SK-N-SH (cell line): ENCODE measurements around the gene ADCY1. TPM values are rescaled to one million over a fixed set of nuclear protein-coding genes. Genes with fewer than 3 reads are reported as not detected.

ENCODE experiments used
- CTCF ChIA-PET: fragments of 300-600, 350-600 bp; formaldehyde crosslinking; extraction: SDS; loops from one replicate; lab custom pipeline; 2021; lab: Yijun Ruan, JAX
- POLR2A ChIA-PET: fragments of 350-600 bp; sonication (Branson Sonifier 250); formaldehyde crosslinking; extraction: SDS; loops from one replicate; lab custom pipeline; 2020; ENCODE audit warnings: antibody characterized with exemption, inconsistent platforms; lab: Yijun Ruan, JAX
- DNase-seq: peaks from one replicate; pipeline ENCODE4 v3.0.0; 2012
- H2AFZ ChIP-seq: fragments of 200-600 bp; sonication (generic); 2 replicates; pipeline ENCODE4 v1.8.1; 2016; ENCODE audit warnings: antibody characterized with exemption, mild to moderate bottlenecking, low read depth
- H3F3A ChIP-seq: fragments of 200-600 bp; sonication (generic); replicated peaks from 2 replicates; pipeline ENCODE3; 2016; ENCODE audit warnings: antibody characterized with exemption, mild to moderate bottlenecking; ENCODE audit not compliant: insufficient read depth
- H3K27ac ChIP-seq, 2 experiments: fragments of 200-500 bp in 1 of 2; fragments of 200-600 bp in 1 of 2; sonication (Bioruptor generic) in 1 of 2; sonication (generic), shearing (Covaris generic) in 1 of 2; 2 replicates each; pipeline versions ENCODE4 v1.5.1 to v1.6.1; 2014 to 2016; ENCODE audit warnings: low read depth in 2 of 2, inconsistent platforms in 1 of 2, low read length in 1 of 2, mild to moderate bottlenecking in 1 of 2, mixed read lengths in 1 of 2
- H3K27me3 ChIP-seq: fragments of 200-600 bp; sonication (generic), shearing (Covaris generic); 2 replicates; pipeline ENCODE4 v1.6.1; 2016; ENCODE audit warnings: mixed run types; ENCODE audit not compliant: insufficient read depth
- H3K36me3 ChIP-seq, 2 experiments: fragments of 200-500 bp in 1 of 2; fragments of 200-600 bp in 1 of 2; sonication (Bioruptor generic) in 1 of 2; sonication (generic) in 1 of 2; replicated peaks in 1 of 2; 2 replicates each; pipeline versions ENCODE3 to v1.5.1; 2014 to 2016; ENCODE audit warnings: low read length in 1 of 2, mild to moderate bottlenecking in 1 of 2; ENCODE audit not compliant: insufficient read depth in 2 of 2, control insufficient read depth in 1 of 2
- H3K4me1 ChIP-seq, 2 experiments: fragments of 200-500 bp in 1 of 2; fragments of 200-600 bp in 1 of 2; sonication (Bioruptor generic) in 1 of 2; sonication (generic), shearing (Covaris generic) in 1 of 2; 2 replicates each; pipeline versions ENCODE4 v1.5.1 to v1.6.1; 2014 to 2016; ENCODE audit warnings: low read depth in 1 of 2, low read length in 1 of 2, mixed run types in 1 of 2; ENCODE audit not compliant: insufficient read depth in 2 of 2, control insufficient read depth in 1 of 2
- H3K4me2 ChIP-seq: fragments of 200-600 bp; sonication (generic), shearing (Covaris generic); 2 replicates; pipeline ENCODE4 v1.6.1; 2017; ENCODE audit warnings: mixed run types
- H3K4me3 ChIP-seq, 2 experiments: fragments of 200-500 bp in 1 of 2; fragments of 200-600 bp in 1 of 2; sonication (Bioruptor generic) in 1 of 2; sonication (generic), shearing (Covaris generic) in 1 of 2; 2 replicates each; pipeline versions ENCODE4 v1.5.1 to v1.8.1; 2014 to 2016; ENCODE audit warnings: low read depth in 2 of 2, inconsistent platforms in 1 of 2, low read length in 1 of 2, mild to moderate bottlenecking in 1 of 2, mixed read lengths in 1 of 2, moderate library complexity in 1 of 2
- H3K79me2 ChIP-seq: fragments of 200-600 bp; sonication (generic); 2 replicates; pipeline ENCODE4 v1.8.1; 2017; ENCODE audit warnings: mild to moderate bottlenecking; ENCODE audit not compliant: insufficient read depth
- H3K9ac ChIP-seq: fragments of 200-600 bp; sonication (generic); 2 replicates; pipeline ENCODE4 v1.6.1; 2017; ENCODE audit warnings: mixed run types
- H3K9me2 ChIP-seq: fragments of 200-600 bp; sonication (generic); 2 replicates; pipeline ENCODE4 v1.6.1; 2017; ENCODE audit warnings: mixed run types
- H3K9me3 ChIP-seq: fragments of 200-600 bp; sonication (generic); 2 replicates; pipeline ENCODE4 v1.6.1; 2017; ENCODE audit warnings: mixed run types, mild to moderate bottlenecking, moderate library complexity
- H4K20me1 ChIP-seq: fragments of 200-600 bp; sonication (generic); 2 replicates; pipeline ENCODE4 v1.6.1; 2017; ENCODE audit warnings: mild to moderate bottlenecking, mixed run types; ENCODE audit not compliant: insufficient read depth
- CHD2 ChIP-seq: fragments of 150-350 bp; IDR thresholded peaks from 2 replicates; pipeline ENCODE4 v1.6.1; 2018; ENCODE audit warnings: low read length; ENCODE audit not compliant: partially characterized antibody
- EP300 ChIP-seq, 2 experiments: IDR thresholded peaks; 2 replicates each; pipeline versions ENCODE4 v1.4.0 to v1.6.1; 2012; ENCODE audit warnings: borderline replicate concordance in 1 of 2, low read depth in 1 of 2, low read length in 1 of 2
- EZH2phosphoT487 ChIP-seq: fragments of 200-600 bp; sonication (generic); IDR thresholded peaks from 2 replicates; pipeline ENCODE4 v1.6.1; 2017; ENCODE audit warnings: low read depth, mixed run types, mild to moderate bottlenecking, antibody characterized with exemption, moderate library complexity, borderline replicate concordance
- FOXJ3 ChIP-seq: sonication (generic); formaldehyde crosslinking; IDR thresholded peaks from 2 replicates; pipeline ENCODE4 v1.5.1; 2020; ENCODE audit warnings: mild to moderate bottlenecking, missing genetic modification reagents
- GABPA ChIP-seq: IDR thresholded peaks from 2 replicates; pipeline ENCODE4 v1.4.0; 2012; ENCODE audit warnings: low read depth, mild to moderate bottlenecking
- JUND ChIP-seq: IDR thresholded peaks from 2 replicates; pipeline ENCODE4 v1.4.0; 2012
- NRF1 ChIP-seq: IDR thresholded peaks from 2 replicates; pipeline ENCODE4 v1.6.1; 2012; ENCODE audit warnings: low read depth, mild to moderate bottlenecking, low read length
- RAD21 ChIP-seq: IDR thresholded peaks from 2 replicates; pipeline ENCODE4 v1.6.1; 2012; ENCODE audit warnings: mild to moderate bottlenecking, low read length
- RFX5 ChIP-seq: IDR thresholded peaks from 2 replicates; pipeline ENCODE4 v1.6.1; 2012; ENCODE audit warnings: mild to moderate bottlenecking, improper control_type of control experiment, low read length
- SMC3 ChIP-seq: IDR thresholded peaks from 2 replicates; pipeline ENCODE4 v1.6.1; 2012; ENCODE audit warnings: low read depth, low read length, improper control_type of control experiment
- TCF12 ChIP-seq: IDR thresholded peaks from 2 replicates; pipeline ENCODE4 v1.4.0; 2012
- TEAD4 ChIP-seq: IDR thresholded peaks from 2 replicates; pipeline ENCODE4 v1.4.0; 2012; ENCODE audit warnings: mild to moderate bottlenecking, borderline replicate concordance; ENCODE audit not compliant: insufficient read depth
- YY1 ChIP-seq: IDR thresholded peaks from 2 replicates; pipeline ENCODE4 v1.4.0; 2012; ENCODE audit warnings: low read depth, mild to moderate bottlenecking
- WGBS: methylation state at CpG from one replicate; pipeline ENCODE4 v1.1.6; 2017; ENCODE audit warnings: low lambda C conversion rate; 5-methylcytosine and 5-hydroxymethylcytosine counted together
- polyA plus RNA-seq, 3 experiments: library from polyadenylated mRNA; depleted of rRNA; stranded (reverse); fragments of >200 nt; gene quantifications; 2 replicates each; pipeline ENCODE4 v1.2.3, GENCODE V29; 2012
- TF ChIP-seq, protein P1 (sequence below): IDR thresholded peaks from 2 replicates; pipeline ENCODE4 v1.4.0; 2012; ENCODE audit warnings: low read depth
- TF ChIP-seq, protein P2 (sequence below): fragments of 150-350 bp; IDR thresholded peaks from 2 replicates; pipeline ENCODE4 v1.6.1; 2016; ENCODE audit warnings: mild to moderate bottlenecking, low read depth, low read length
- TF ChIP-seq, protein P3 (sequence below): IDR thresholded peaks from 2 replicates; pipeline ENCODE4 v1.6.1; 2012; ENCODE audit warnings: mild to moderate bottlenecking, low read depth, low read length, moderate library complexity
- TF ChIP-seq, protein P4 (sequence below): IDR thresholded peaks from 2 replicates; pipeline ENCODE4; 2012
- TF ChIP-seq, protein P5 (sequence below): IDR thresholded peaks from 2 replicates; pipeline ENCODE4 v1.4.0; 2012; ENCODE audit warnings: low read depth, borderline replicate concordance
- TF ChIP-seq, protein P6 (sequence below): IDR thresholded peaks from 2 replicates; pipeline ENCODE4 v1.4.0; 2012; ENCODE audit warnings: low read depth, borderline replicate concordance

Gene ADCY1
- polyA plus RNA-seq, 1 of the 3 experiments (the other 2 are of a cell fraction): 0.16 TPM

DNA sequence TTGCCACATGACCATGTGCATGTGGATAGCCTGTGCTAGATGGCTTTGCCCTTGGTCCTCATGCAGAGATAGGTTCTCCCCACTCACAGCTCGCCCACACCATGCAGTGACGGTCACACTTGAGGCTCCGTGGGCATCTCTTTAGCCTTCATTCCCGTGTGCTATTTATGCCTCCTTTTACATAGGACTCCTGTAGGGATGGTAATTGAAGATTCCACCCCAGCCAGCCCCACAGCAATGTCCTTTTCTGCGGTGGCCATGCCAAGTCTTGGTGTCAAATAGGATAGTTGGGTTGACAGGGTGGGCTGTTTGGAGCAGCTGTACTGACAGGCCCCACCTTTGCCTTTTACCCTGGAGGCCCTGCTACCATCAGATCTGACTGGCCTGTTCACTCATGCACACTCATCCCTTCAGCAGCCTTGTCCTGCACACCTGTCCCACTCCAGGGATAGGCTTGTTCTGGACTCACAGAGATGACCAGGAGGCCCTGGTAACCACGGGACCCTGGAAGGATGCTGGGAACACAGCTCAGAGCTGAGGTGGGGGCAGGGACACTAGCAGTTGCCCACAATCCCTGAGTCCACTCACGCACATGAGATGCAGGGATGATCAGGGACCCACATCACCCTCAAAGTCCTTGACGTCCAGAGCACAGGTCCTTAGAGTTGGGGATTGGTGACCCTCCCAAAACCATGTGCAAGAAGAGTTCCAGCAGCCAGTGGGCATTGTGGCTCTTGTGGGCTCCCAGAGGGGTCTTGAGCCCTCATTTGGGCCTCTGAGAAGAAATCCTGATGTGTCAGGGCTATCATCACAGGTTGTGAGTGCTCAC, 71.2 kb downstream of the ADCY1 start (continued):
- TF ChIP-seq YY1 (no peak), NRF1 (no peak)

DNA sequence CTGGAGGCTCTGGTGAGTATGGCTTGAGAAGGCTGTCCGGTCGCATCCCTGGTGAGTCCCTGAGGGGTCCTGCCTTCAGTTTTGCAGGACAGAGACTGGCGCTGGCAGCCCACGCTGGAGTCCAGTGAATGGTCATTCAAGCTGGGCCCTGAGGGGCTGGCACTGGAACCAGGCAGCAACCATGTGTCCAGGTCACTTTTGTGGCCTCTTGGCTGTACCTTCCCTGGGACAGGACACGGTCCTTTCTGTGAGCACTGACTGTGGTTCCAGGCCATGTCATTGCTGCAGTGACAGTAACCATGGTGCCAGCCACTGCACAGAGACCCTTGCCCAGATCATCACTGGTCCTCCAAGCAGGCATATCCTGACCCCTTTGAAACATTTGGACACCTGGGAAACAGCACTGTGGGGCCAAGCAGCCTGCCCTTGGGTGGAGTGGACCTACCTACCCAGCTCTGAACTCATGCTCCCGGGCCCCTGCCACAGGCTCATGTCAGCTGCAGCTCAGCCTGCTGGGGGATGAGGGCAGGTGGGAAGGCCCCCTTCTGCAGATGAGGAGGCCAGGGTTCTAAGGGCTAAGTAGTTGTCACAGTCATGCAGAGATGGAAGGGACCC, 72.1 kb downstream of the ADCY1 start:
- H3K27me3 ChIP-seq: no peaks in the 10 kb centered on the region
- DNase-seq: no peak
- H3K9me2 ChIP-seq: no peaks in the 10 kb centered on the region; the same call in 1 of the 2 replicates
- H3K27ac ChIP-seq: peak overlapping the region in 1 of 2 experiments; percentile 80; a peak in 2 of 4 replicates
- no peak overlapping the region for H2AFZ ChIP-seq
- 62% methylated on average over 4 of the region's 6 CpGs for WGBS
- H3K9me3 ChIP-seq: no peaks in the 10 kb centered on the region
- no peak overlapping the region for H3K4me3 ChIP-seq
- CTCF ChIA-PET: interaction anchor here (0.7 to 2.9 kb wide), 7 partner anchors 8 to 39 kb away, joined by 3 to 13 read pairs (median 5); no protein-coding TSS in a partner anchor
- no peaks in the 10 kb centered on the region for H3F3A ChIP-seq
- H3K36me3 ChIP-seq: no peaks in the 10 kb centered on the region
- H3K9ac ChIP-seq: no peak overlapping the region
- TF ChIP-seq EP300 (IDR thresholded peaks at IDR 0.05; ENCODE audit: borderline replicate concordance in 1 of 2, low read depth in 1 of 2, low read length in 1 of 2) (no peak), RFX5 (no peak), TEAD4 (no peak), RAD21 (no peak), TCF12 (no peak), FOXJ3 (CRISPR knock-in tag) (no peak), EZH2phosphoT487 (no peak), JUND (no peak), YY1 (no peak), GABPA (no peak), CHD2 (no peak), SMC3 (no peak), NRF1 (no peak)
- TF ChIP-seq, protein P1, sequence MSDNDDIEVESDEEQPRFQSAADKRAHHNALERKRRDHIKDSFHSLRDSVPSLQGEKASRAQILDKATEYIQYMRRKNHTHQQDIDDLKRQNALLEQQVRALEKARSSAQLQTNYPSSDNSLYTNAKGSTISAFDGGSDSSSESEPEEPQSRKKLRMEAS: no peak
- TF ChIP-seq, protein P2, sequence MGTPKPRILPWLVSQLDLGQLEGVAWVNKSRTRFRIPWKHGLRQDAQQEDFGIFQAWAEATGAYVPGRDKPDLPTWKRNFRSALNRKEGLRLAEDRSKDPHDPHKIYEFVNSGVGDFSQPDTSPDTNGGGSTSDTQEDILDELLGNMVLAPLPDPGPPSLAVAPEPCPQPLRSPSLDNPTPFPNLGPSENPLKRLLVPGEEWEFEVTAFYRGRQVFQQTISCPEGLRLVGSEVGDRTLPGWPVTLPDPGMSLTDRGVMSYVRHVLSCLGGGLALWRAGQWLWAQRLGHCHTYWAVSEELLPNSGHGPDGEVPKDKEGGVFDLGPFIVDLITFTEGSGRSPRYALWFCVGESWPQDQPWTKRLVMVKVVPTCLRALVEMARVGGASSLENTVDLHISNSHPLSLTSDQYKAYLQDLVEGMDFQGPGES: no peak
- TF ChIP-seq, protein P3, sequence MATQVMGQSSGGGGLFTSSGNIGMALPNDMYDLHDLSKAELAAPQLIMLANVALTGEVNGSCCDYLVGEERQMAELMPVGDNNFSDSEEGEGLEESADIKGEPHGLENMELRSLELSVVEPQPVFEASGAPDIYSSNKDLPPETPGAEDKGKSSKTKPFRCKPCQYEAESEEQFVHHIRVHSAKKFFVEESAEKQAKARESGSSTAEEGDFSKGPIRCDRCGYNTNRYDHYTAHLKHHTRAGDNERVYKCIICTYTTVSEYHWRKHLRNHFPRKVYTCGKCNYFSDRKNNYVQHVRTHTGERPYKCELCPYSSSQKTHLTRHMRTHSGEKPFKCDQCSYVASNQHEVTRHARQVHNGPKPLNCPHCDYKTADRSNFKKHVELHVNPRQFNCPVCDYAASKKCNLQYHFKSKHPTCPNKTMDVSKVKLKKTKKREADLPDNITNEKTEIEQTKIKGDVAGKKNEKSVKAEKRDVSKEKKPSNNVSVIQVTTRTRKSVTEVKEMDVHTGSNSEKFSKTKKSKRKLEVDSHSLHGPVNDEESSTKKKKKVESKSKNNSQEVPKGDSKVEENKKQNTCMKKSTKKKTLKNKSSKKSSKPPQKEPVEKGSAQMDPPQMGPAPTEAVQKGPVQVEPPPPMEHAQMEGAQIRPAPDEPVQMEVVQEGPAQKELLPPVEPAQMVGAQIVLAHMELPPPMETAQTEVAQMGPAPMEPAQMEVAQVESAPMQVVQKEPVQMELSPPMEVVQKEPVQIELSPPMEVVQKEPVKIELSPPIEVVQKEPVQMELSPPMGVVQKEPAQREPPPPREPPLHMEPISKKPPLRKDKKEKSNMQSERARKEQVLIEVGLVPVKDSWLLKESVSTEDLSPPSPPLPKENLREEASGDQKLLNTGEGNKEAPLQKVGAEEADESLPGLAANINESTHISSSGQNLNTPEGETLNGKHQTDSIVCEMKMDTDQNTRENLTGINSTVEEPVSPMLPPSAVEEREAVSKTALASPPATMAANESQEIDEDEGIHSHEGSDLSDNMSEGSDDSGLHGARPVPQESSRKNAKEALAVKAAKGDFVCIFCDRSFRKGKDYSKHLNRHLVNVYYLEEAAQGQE: no peak
- TF ChIP-seq, protein P4, sequence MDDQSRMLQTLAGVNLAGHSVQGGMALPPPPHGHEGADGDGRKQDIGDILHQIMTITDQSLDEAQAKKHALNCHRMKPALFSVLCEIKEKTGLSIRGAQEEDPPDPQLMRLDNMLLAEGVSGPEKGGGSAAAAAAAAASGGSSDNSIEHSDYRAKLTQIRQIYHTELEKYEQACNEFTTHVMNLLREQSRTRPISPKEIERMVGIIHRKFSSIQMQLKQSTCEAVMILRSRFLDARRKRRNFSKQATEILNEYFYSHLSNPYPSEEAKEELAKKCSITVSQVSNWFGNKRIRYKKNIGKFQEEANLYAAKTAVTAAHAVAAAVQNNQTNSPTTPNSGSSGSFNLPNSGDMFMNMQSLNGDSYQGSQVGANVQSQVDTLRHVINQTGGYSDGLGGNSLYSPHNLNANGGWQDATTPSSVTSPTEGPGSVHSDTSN: no peak
- TF ChIP-seq, protein P5, sequence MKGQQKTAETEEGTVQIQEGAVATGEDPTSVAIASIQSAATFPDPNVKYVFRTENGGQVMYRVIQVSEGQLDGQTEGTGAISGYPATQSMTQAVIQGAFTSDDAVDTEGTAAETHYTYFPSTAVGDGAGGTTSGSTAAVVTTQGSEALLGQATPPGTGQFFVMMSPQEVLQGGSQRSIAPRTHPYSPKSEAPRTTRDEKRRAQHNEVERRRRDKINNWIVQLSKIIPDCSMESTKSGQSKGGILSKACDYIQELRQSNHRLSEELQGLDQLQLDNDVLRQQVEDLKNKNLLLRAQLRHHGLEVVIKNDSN: no peak
- TF ChIP-seq, protein P6, sequence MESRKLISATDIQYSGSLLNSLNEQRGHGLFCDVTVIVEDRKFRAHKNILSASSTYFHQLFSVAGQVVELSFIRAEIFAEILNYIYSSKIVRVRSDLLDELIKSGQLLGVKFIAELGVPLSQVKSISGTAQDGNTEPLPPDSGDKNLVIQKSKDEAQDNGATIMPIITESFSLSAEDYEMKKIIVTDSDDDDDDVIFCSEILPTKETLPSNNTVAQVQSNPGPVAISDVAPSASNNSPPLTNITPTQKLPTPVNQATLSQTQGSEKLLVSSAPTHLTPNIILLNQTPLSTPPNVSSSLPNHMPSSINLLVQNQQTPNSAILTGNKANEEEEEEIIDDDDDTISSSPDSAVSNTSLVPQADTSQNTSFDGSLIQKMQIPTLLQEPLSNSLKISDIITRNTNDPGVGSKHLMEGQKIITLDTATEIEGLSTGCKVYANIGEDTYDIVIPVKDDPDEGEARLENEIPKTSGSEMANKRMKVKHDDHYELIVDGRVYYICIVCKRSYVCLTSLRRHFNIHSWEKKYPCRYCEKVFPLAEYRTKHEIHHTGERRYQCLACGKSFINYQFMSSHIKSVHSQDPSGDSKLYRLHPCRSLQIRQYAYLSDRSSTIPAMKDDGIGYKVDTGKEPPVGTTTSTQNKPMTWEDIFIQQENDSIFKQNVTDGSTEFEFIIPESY: no peak
- TF ChIP-seq, all 33 proteins: peak for 0
- POLR2A ChIA-PET: interaction anchor here (0.7 kb wide), 1 partner anchor 12 kb away, joined by 3 read pairs; no protein-coding TSS in a partner anchor
- Histone ChIP-seq H3K4me2 (no peak overlapping the region), H3K4me1 (peaks cover 0 to 43% of the 10 kb centered on the region in 2 experiments; a peak in 2 of 4 replicates), H4K20me1 (no peaks in the 10 kb centered on the region), H3K79me2 (no peaks in the 10 kb centered on the region)
